Body of pancreas (tissue), 4 donors: ENCODE results near the gene SPOUT1. TPM values are rescaled to one million over a fixed set of nuclear protein-coding genes. Genes with fewer than 3 reads are reported as not detected.
"Not testable (repeated sequence)": the region's sequence is repeated elsewhere in the genome, so short reads cannot be mapped to it uniquely, and the experiment has no call there.

ENCODE experiments used
- ATAC-seq: fragments of 150-250 bp; one replicate; pipeline ENCODE4 v1.9.1; 2016
- DNase-seq, 4 donors: peaks; one replicate each; pipeline ENCODE4 v3.0.0-alpha.2; 2019
- H3K27ac ChIP-seq, 4 donors: fragments of 200-600 bp; sonication (generic); 1 replicate in 3 of 4; 2 replicates in 1 of 4; pipeline versions ENCODE4 v1.5.1 to v1.6.1; 2016 to 2019; ENCODE audit warnings: mild to moderate bottlenecking in 1 of 4, mixed read lengths in 1 of 4, moderate library complexity in 1 of 4
- H3K27me3 ChIP-seq, 2 donors: fragments of 200-600 bp; sonication (generic); one replicate each; pipeline ENCODE4 v1.6.0; 2016; ENCODE audit warnings: mild to moderate bottlenecking in 1 of 2
- H3K36me3 ChIP-seq, 2 donors: fragments of 200-600 bp; sonication (generic); replicated peaks in 1 of 2; 2 replicates each; pipeline ENCODE4 v1.5.1; 2016; ENCODE audit warnings: low read depth in 2 of 2; ENCODE audit not compliant: insufficient read depth in 1 of 2
- H3K4me1 ChIP-seq: fragments of 200-600 bp; sonication (generic); one replicate; pipeline ENCODE4 v1.6.0; 2016
- H3K4me3 ChIP-seq, 2 donors: fragments of 200-600 bp; sonication (generic); 1 replicate in 1 of 2; 2 replicates in 1 of 2; pipeline ENCODE4 v1.5.1; 2016 to 2019
- H3K9me3 ChIP-seq, 3 donors: fragments of 200-600 bp; sonication (generic); 1 replicate in 2 of 3; 2 replicates in 1 of 3; pipeline ENCODE4 v1.5.1; 2016
- CTCF ChIP-seq, 7 experiments: fragments of 450-650 bp in 4 of 7; fragments of 200-600 bp in 3 of 7; sonication (generic) in 3 of 7; IDR thresholded peaks; one replicate each; pipeline ENCODE4 v1.5.1; 2016 to 2019; ENCODE audit warnings: antibody characterized with exemption in 7 of 7
- POLR2A ChIP-seq, 3 donors: fragments of 450-650 bp; IDR thresholded peaks; one replicate each; pipeline ENCODE4 v1.6.1; 2016; ENCODE audit warnings: antibody characterized with exemption in 3 of 3, mild to moderate bottlenecking in 2 of 3
- WGBS, 2 donors: methylation state at CpG; one replicate each; pipeline ENCODE4 v1.1.5; 2017; 5-methylcytosine and 5-hydroxymethylcytosine counted together
- intact Hi-C: fragments of 100-400 bp; cut with DNase I; formaldehyde crosslinking; loops from one replicate; pipeline ENCODE4 v1.15.1; 2023
- total RNA-seq, 2 donors: library from RNA; depleted of rRNA; stranded (reverse); fragments of >200 nt; gene quantifications; one replicate each; pipeline ENCODE4 v1.1.0, GENCODE V29; 2016

Gene SPOUT1
- total RNA-seq, 2 donors from 2014 or later: 16.2 to 16.3 TPM

DNA sequence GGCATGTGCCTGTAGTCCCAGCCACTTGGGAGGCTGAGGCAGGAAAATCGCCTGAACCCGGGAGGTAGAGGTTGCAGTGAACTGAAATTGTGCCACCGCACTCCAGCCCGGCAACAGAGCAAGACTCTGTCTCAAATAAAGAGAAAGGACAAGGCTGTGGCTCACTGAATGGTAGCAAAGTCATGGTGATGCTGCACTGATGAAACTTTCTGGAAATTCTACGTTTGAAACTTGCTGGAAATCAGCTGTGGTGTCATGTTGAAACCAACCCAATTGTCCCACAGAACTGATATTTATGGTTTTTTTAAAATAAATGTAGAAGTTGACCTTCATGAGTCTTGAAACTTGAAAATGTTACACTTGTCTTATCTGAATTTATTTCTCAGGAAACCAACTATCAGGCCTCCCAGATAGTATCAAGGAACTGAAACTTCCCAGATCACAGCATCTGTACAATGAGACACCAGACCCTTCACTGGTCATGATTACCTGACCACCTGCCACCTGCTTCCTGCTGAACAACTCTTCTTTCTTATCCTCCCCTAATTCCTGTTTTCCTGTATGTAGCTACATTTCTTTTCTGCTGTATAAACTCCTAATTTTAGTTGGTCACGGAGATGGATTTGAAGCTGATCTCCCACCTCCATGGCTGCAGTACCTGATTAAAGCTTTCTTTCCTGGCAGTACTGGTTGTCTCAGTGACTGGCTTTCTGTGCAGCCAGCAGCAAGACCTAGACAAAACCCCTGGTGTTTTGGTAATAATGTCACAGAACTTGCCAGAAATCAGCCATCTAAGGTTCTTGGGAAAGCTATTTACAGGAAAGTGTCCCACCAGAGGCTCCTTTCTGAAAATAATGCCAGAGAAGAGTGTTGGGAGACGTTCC, 48.2 kb downstream of the SPOUT1 start:
- DNase-seq (no peak), ATAC-seq (no peak)
- TF ChIP-seq CTCF (IDR thresholded peaks at IDR 0.05) (no peak), POLR2A (IDR thresholded peaks at IDR 0.05) (no peak)
- 63 to 72% methylated on average over 7 of the region's 7 CpGs for WGBS, 2 donors
- no peaks in the 10 kb centered on the region for H3K9me3 ChIP-seq
- H3K4me1 ChIP-seq: no peaks in the 10 kb centered on the region
- no peaks in the 10 kb centered on the region for H3K27me3 ChIP-seq
- H3K4me3 ChIP-seq: no peak overlapping the region
- H3K36me3 ChIP-seq: no peaks in the 10 kb centered on the region
- intact Hi-C loops: no loop called here
- no peak overlapping the region for H3K27ac ChIP-seq

DNA sequence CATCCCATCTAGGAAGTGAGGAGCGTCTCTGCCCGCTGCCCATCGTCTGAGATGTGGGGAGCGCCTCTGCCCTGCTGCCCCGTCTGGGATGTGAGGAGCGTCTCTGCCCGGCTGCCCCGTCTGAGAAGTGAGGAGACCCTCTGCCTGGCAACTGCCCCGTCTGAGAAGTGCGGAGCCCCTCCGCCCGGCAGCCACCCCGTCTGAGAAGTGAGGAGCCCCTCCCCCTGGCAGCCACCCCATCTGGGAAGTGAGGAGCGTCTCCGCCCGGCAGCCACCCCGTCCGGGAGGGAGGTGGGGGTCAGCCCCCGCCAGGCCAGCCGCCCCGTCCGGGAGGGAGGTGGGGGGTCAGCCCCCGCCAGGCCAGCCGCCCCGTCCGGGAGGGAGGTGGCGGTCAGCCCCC, 49.5 kb downstream of the SPOUT1 start:
- H3K36me3 ChIP-seq, intact Hi-C loops, H3K27me3 ChIP-seq, H3K4me3 ChIP-seq, H3K9me3 ChIP-seq, ATAC-seq, H3K4me1 ChIP-seq, H3K27ac ChIP-seq, DNase-seq: not testable (repeated sequence)
- 91% methylated on average over 10 of the region's 27 CpGs; no CpG with 5 or more reads in 1 of the 2 donors for WGBS, 2 donors

- TF ChIP-seq POLR2A (IDR thresholded peaks at IDR 0.05): no peak
- no peak for TF ChIP-seq CTCF (IDR thresholded peaks at IDR 0.05)
- no peak for ATAC-seq
- Histone ChIP-seq H3K4me3 (no peak overlapping the region), H3K4me1 (peaks cover 22% of the 10 kb centered on the region), H3K27ac (no peak overlapping the region), H3K27me3 (no peaks in the 10 kb centered on the region), H3K36me3 (no peaks in the 10 kb centered on the region), H3K9me3 (no peaks in the 10 kb centered on the region)
- no peak for DNase-seq
- intact Hi-C loops: no loop called here
- 100% methylated on average over 1 of the region's 1 CpG for WGBS, 2 donors
These were observed 54.8 kb downstream of the SPOUT1 start for GRCh38 chr9:128774804-128775203.

GRCh38 chr9:128773049-128773448, 56.5 kb downstream of the SPOUT1 start:
- H3K27me3 ChIP-seq: no peaks in the 10 kb centered on the region
- DNase-seq (no peak), ATAC-seq (no peak)
- no peak overlapping the region for H3K4me3 ChIP-seq
- no peaks in the 10 kb centered on the region for H3K36me3 ChIP-seq
- H3K4me1 ChIP-seq: peaks cover 32% of the 10 kb centered on the region
- intact Hi-C loops: no loop called here
- 73 to 80% methylated on average over 5 of the region's 5 CpGs for WGBS, 2 donors
- no peaks in the 10 kb centered on the region for H3K9me3 ChIP-seq
- H3K27ac ChIP-seq: no peak overlapping the region
- no peak for TF ChIP-seq POLR2A (IDR thresholded peaks at IDR 0.05)
- no peak for TF ChIP-seq CTCF (IDR thresholded peaks at IDR 0.05)

DNA sequence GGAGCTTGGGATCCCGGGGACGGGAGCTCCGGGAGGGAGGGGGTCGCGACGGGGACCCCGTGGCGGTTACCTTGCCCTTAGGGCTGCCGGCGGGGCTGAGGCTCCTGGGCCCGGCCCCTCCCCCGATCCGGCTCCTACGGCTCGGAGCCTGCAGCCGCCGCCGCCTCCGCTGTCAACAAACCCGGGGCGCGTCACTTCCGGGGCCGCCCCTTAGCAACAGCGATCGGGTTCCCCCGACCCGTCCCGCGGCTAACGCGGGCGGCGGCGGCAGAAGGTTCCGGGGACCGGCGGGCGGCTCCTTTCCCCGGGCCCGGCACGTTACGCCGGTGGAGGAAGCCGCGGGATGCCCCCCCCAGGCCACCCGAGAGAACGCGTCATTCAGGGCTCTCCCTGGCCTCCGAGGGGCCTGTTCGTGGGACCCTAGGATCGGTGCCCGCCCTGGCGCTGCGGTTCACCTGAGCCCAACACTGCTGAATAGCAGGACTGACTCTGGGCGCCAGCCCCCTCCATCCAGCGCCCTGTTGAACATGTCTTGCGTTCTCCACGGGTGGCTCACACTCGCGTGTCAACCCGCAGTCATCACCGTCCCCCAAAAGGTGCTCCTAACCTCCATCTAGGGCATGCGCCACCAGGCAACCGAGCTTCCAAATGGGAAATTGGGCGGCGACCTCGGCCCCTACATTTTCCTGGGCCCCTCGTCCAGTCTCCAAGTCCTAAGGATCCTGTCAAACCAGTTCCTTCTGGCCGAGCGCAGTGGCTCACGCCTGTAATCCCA, 57.7 kb downstream of the SPOUT1 start, which contains the start of gene ZER1:
Gene ZER1 (minus strand): TSS at position 183 of the 775 bp plus-strand sequence. CDS start 16,362 bp downstream, outside the sequence.
- 0% methylated on average over 16 to 45 of the region's 72 CpGs for WGBS, 2 donors
- Histone ChIP-seq H3K4me3 (peak within 1 kb of the TSS; percentile 83 to 84), H3K36me3 (no peaks in the 10 kb centered on the region), H3K4me1 (peaks cover 32% of the 10 kb centered on the region), H3K9me3 (no peaks in the 10 kb centered on the region), H3K27ac (peak within 1 kb of the TSS; percentile 88 to 97 (median 90)), H3K27me3 (no peaks in the 10 kb centered on the region)
- intact Hi-C loops: no loop called here
- ATAC-seq: peak; percentile 97
- peak; percentile 94 to 96 (median 94) for DNase-seq
- TF ChIP-seq POLR2A (IDR thresholded peaks at IDR 0.05) (peak; percentile 53 to 83 (median 76)), CTCF (IDR thresholded peaks at IDR 0.05) (no peak)
